ENCODE results near the gene OMG.
A peak's percentile ranks its signal among the peaks of the same experiment; 100 is the strongest.
"Not testable (repeated sequence)": the region's sequence is repeated elsewhere in the genome, so short reads cannot be mapped to it uniquely, and the experiment has no call there.

Gene OMG

GRCh38 chr17:31308372-31309334, 11.6 kb upstream of the OMG start:
- peak; percentile 32 for DNase-seq (ENCODE audit: low spot score)

GRCh38 chr17:31307640-31308039, 10.6 kb upstream of the OMG start:
- DNase-seq (ENCODE audit: low spot score) = no peak

GRCh38 chr17:31299624-31300023, 2.6 kb upstream of the OMG start:
- DNase-seq (ENCODE audit: low spot score) = no peak

GRCh38 chr17:31296142-31296541, 897 bp downstream of the OMG start:
- DNase-seq (ENCODE audit: low spot score) = no peak

- DNase-seq (ENCODE audit: low spot score) = no peak
Measured at GRCh38 chr17:31295489-31295871, 1.6 kb downstream of the OMG start.

GRCh38 chr17:31294820-31295488, 2.1 kb downstream of the OMG start:
- no peak for DNase-seq (ENCODE audit: low spot score)

GRCh38 chr17:31294231-31294630, 2.8 kb downstream of the OMG start:
- DNase-seq (ENCODE audit: low spot score) = no peak

GRCh38 chr17:31293581-31293980, 3.5 kb downstream of the OMG start:
- no peak for DNase-seq (ENCODE audit: low spot score)

- no peak for DNase-seq (ENCODE audit: low spot score)
Measured at GRCh38 chr17:31291820-31292219, 5.2 kb downstream of the OMG start.

- no peak for DNase-seq (ENCODE audit: low spot score)
Measured at GRCh38 chr17:31289790-31290189, 7.2 kb downstream of the OMG start.

GRCh38 chr17:31287932-31288331, 9.1 kb downstream of the OMG start:
- not testable (repeated sequence) for DNase-seq (ENCODE audit: low spot score)

GRCh38 chr17:31286587-31286986, 10.5 kb downstream of the OMG start:
- no peak for DNase-seq (ENCODE audit: low spot score)

- no peak for DNase-seq (ENCODE audit: low spot score)
Measured at GRCh38 chr17:31283841-31284240, 13.2 kb downstream of the OMG start.

- no peak for DNase-seq (ENCODE audit: low spot score)
Measured at GRCh38 chr17:31281061-31281460, 16.0 kb downstream of the OMG start.

- no peak for DNase-seq (ENCODE audit: low spot score)
Measured at GRCh38 chr17:31279401-31279800, 17.6 kb downstream of the OMG start.

- no peak for DNase-seq (ENCODE audit: low spot score)
Measured at GRCh38 chr17:31275116-31275515, 21.9 kb downstream of the OMG start.

- no peak for DNase-seq (ENCODE audit: low spot score)
Measured at GRCh38 chr17:31274252-31274651, 22.8 kb downstream of the OMG start.

- DNase-seq (ENCODE audit: low spot score) = no peak
Measured at GRCh38 chr17:31273516-31273915, 23.5 kb downstream of the OMG start.

- no peak for DNase-seq (ENCODE audit: low spot score)
Measured at GRCh38 chr17:31272803-31273202, 24.2 kb downstream of the OMG start.

GRCh38 chr17:31272236-31272635, 24.8 kb downstream of the OMG start:
- DNase-seq (ENCODE audit: low spot score) = no peak

- DNase-seq (ENCODE audit: low spot score) = no peak
Measured at GRCh38 chr17:31269578-31269983, 27.5 kb downstream of the OMG start.

GRCh38 chr17:31269036-31269577, 27.9 kb downstream of the OMG start:
- no peak for DNase-seq (ENCODE audit: low spot score)

- DNase-seq (ENCODE audit: low spot score) = peak; percentile 18
Measured at GRCh38 chr17:31266042-31266441, 31.0 kb downstream of the OMG start.

Data from CD4-positive, alpha-beta T cell treated with Interleukin-15 for 4 hours (primary cell).